Suprapubic skin (tissue), 4 donors: ENCODE results near the gene MBD2. TPM values are rescaled to one million over a fixed set of nuclear protein-coding genes. Genes with fewer than 3 reads are reported as not detected.

Experiments
- DNase-seq, 2 donors: peaks; one replicate each; pipeline ENCODE4 v3.0.0-alpha.2; 2019; ENCODE audit warnings: low spot score in 2 of 2
- H3K27ac ChIP-seq: fragments of 200-600 bp; sonication (generic); one replicate; pipeline ENCODE4 v1.5.1; 2019
- H3K27me3 ChIP-seq: fragments of 200-600 bp; sonication (generic); one replicate; pipeline ENCODE4 v1.5.1; 2019
- H3K36me3 ChIP-seq: fragments of 200-600 bp; sonication (generic); one replicate; pipeline ENCODE4 v1.5.1; 2019
- H3K4me1 ChIP-seq: fragments of 200-600 bp; sonication (generic); one replicate; pipeline ENCODE4 v1.5.1; 2019
- H3K4me3 ChIP-seq: fragments of 200-600 bp; sonication (generic); one replicate; pipeline ENCODE4 v1.5.1; 2019; ENCODE audit warnings: mild to moderate bottlenecking
- H3K9me3 ChIP-seq: fragments of 200-600 bp; sonication (generic); one replicate; pipeline ENCODE4 v1.5.1; 2019
- EP300 ChIP-seq: sonication (generic); formaldehyde crosslinking; IDR thresholded peaks from one replicate; pipeline ENCODE4 v1.6.1; 2017; ENCODE audit warnings: antibody characterized with exemption
- POLR2A ChIP-seq, 2 donors: fragments of 450-650 bp; IDR thresholded peaks; one replicate each; pipeline ENCODE4 v1.6.1; 2017; ENCODE audit warnings: antibody characterized with exemption in 2 of 2, mild to moderate bottlenecking in 2 of 2, moderate library complexity in 2 of 2
- POLR2AphosphoS5 ChIP-seq, 3 donors: sonication (generic); formaldehyde crosslinking; IDR thresholded peaks; one replicate each; pipeline ENCODE4 v1.6.1; 2017; ENCODE audit warnings: antibody characterized with exemption in 3 of 3
- WGBS: methylation state at CpG from one replicate; pipeline ENCODE4 v1.1.5; 2018; 5-methylcytosine and 5-hydroxymethylcytosine counted together
- total RNA-seq, 4 donors: library from RNA; depleted of rRNA; stranded (reverse); fragments of >200 nt; gene quantifications; one replicate each; pipeline ENCODE4 v1.1.0, GENCODE V29; 2016
- TF ChIP-seq, protein P1 (sequence below), 2 donors: fragments of 200-600 bp in 1 of 2; fragments of 450-650 bp in 1 of 2; sonication (generic) in 1 of 2; IDR thresholded peaks; one replicate each; pipeline ENCODE4 v1.5.1; 2016 to 2019; ENCODE audit warnings: antibody characterized with exemption in 2 of 2, mild to moderate bottlenecking in 1 of 2, moderate library complexity in 1 of 2

The MBD2 gene
- total RNA-seq, 4 donors from 2014 or later, result 40.8 to 55.8 (median 45.0) TPM

DNA sequence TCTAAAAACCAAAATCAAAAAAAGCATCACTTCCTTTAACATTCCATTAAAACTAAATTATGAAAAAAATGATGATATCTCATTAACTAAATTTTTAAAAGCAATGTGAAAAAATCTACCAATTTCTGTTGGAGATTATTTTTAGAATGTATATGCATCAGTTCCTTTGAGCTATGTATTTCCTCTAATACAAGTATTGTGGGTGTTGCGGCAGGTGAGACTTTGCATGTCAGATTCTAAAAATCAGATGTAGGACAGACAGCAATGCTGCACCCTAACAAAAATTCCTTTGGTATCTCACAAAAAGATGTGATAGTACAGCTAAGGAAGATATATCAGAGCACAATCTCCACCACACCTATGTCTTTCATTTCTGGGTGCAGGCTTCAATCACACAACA is 6.8 kb downstream of the MBD2 start:
- 70% methylated on average over 1 of the region's 1 CpG for WGBS
- H3K4me1 ChIP-seq, result peaks cover 48% of the 10 kb centered on the region

DNA sequence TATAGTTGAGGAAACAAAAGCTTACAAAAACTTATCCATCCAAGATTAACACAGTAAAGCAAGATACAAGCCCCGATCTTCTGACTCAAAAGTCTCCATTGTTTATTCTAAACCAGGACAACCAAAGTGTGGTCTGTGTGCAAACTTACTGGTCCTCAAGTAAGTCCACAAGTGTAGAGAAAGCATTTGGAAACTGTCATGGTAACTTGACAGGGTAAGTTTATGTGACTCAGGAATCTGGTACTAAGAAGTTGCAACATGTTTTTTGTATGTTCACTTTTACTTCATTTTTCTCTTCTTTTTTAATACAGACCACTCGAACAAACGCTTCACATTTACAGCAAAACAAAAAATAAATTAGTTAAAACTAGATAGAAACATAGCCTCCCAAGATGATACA is 9.4 kb downstream of the MBD2 start:
- whole genome bisulfite sequencing, result 93% methylated on average over 3 of the region's 3 CpGs
- no peak overlapping the region for H3K27ac ChIP-seq
- no peaks in the 10 kb centered on the region for H3K27me3 ChIP-seq
- H3K4me3 ChIP-seq, result no peak overlapping the region
- no peak for DNase-seq
- peaks cover 24% of the 10 kb centered on the region for H3K4me1 ChIP-seq
- no peaks in the 10 kb centered on the region for H3K36me3 ChIP-seq
- no peak for TF ChIP-seq EP300
- TF ChIP-seq POLR2AphosphoS5 (IDR thresholded peaks at IDR 0.05), result no peak
- TF ChIP-seq, protein P1, sequence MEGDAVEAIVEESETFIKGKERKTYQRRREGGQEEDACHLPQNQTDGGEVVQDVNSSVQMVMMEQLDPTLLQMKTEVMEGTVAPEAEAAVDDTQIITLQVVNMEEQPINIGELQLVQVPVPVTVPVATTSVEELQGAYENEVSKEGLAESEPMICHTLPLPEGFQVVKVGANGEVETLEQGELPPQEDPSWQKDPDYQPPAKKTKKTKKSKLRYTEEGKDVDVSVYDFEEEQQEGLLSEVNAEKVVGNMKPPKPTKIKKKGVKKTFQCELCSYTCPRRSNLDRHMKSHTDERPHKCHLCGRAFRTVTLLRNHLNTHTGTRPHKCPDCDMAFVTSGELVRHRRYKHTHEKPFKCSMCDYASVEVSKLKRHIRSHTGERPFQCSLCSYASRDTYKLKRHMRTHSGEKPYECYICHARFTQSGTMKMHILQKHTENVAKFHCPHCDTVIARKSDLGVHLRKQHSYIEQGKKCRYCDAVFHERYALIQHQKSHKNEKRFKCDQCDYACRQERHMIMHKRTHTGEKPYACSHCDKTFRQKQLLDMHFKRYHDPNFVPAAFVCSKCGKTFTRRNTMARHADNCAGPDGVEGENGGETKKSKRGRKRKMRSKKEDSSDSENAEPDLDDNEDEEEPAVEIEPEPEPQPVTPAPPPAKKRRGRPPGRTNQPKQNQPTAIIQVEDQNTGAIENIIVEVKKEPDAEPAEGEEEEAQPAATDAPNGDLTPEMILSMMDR (IDR thresholded peaks at IDR 0.05), result no peak
- no peak for TF ChIP-seq POLR2A (IDR thresholded peaks at IDR 0.05)
- H3K9me3 ChIP-seq, result no peaks in the 10 kb centered on the region

More for the DNA sequence above, 6.8 kb downstream of the MBD2 start:
- DNase-seq, result no peak
- no peaks in the 10 kb centered on the region for H3K27me3 ChIP-seq
- TF ChIP-seq, protein P1 (IDR thresholded peaks at IDR 0.05), result no peak
- TF ChIP-seq POLR2AphosphoS5 (IDR thresholded peaks at IDR 0.05), result no peak
- TF ChIP-seq POLR2A (IDR thresholded peaks at IDR 0.05), result no peak
- no peak for TF ChIP-seq EP300
- no peak overlapping the region for H3K4me3 ChIP-seq
- no peak overlapping the region for H3K27ac ChIP-seq
- no peaks in the 10 kb centered on the region for H3K9me3 ChIP-seq
- H3K36me3 ChIP-seq, result no peaks in the 10 kb centered on the region

DNA sequence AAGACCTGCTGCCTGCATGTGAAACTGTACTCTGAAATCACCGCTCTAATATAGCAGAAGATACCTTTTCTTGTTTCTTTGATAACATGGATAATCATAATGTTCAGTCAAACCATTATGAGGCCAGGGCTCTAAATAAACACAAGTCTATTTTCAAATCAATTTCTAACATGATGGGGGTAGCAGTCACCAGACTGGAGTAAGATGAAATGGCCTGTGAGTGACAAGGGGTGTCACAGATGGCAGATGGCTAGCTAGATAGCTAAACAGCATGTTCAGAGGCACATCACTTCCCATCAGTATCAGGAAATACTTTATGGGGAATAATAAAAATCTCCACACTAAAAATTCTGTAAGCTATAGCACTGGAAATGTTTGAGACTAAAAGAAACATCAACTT is 14.0 kb downstream of the MBD2 start:
- no peaks in the 10 kb centered on the region for H3K36me3 ChIP-seq
- WGBS, result 95% methylated on average over 1 of the region's 1 CpG
- no peak overlapping the region for H3K4me3 ChIP-seq
- H3K9me3 ChIP-seq, result no peaks in the 10 kb centered on the region
- H3K27ac ChIP-seq, result no peak overlapping the region
- no peaks in the 10 kb centered on the region for H3K27me3 ChIP-seq
- DNase-seq, result no peak
- peaks cover 23% of the 10 kb centered on the region for H3K4me1 ChIP-seq
- TF ChIP-seq EP300, result no peak
- TF ChIP-seq, protein P1 (IDR thresholded peaks at IDR 0.05), result no peak
- TF ChIP-seq POLR2AphosphoS5 (IDR thresholded peaks at IDR 0.05), result no peak
- TF ChIP-seq POLR2A (IDR thresholded peaks at IDR 0.05), result no peak

DNA sequence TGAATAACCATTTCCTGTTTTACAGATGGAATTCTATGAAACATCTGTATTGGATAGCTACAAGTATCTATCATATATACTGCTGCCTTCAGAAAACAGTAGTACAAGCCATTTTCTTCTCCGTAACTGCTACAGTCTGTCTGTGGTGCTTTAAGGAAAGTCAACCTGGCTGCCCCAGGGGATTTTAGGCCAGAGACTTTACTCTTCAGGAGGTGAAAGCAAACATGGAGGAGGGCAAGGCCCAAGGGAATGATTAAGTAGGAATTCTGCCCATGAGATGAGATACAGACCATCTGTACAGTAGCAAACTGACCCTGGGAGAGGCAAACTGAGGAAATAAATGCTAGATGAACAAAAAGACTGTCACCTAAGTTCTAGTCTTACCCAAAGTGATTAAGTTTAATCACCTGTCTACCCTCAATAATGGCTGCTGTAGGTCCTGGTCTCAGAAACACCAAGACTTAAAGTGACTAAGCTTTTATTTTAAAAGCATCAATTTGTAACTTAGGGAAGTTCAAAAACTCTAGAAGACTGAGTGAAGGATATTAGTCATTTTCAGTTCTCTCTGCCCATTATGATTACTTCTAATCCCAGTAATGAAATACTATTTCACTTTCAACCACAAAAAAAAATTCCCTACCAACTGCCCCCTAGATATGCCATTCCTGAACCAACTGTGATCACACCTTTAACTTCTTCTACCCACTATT is 14.8 kb downstream of the MBD2 start:
- no peaks in the 10 kb centered on the region for H3K9me3 ChIP-seq
- no peak for DNase-seq
- no peak overlapping the region for H3K27ac ChIP-seq
- no peak overlapping the region for H3K4me3 ChIP-seq
- H3K4me1 ChIP-seq, result peaks cover 32% of the 10 kb centered on the region
- no peaks in the 10 kb centered on the region for H3K36me3 ChIP-seq
- no peaks in the 10 kb centered on the region for H3K27me3 ChIP-seq
- 81% methylated on average over 1 of the region's 1 CpG for WGBS
- TF ChIP-seq, protein P1 (IDR thresholded peaks at IDR 0.05), result no peak
- TF ChIP-seq POLR2A (IDR thresholded peaks at IDR 0.05) (no peak), POLR2AphosphoS5 (IDR thresholded peaks at IDR 0.05) (no peak), EP300 (no peak)

DNA sequence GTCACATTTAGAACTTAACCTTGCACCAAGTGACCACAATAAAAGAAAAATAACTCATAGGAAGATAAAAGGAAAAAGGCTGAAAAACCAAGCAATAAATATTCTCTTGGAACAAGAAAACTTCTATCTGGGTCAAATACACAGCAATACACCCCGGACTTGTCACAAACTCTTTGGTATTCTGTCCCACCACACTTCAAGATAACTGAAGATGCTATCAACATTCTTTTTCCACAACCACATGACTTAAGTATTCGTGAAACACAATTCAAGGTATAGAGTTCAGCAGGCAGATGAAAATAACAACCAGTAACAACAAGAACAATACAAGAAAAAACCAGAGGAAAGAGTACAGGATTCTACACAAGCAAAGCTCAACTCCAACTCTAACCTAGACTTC is 18.0 kb downstream of the MBD2 start:
- Histone ChIP-seq H3K36me3 (peaks cover 20% of the 10 kb centered on the region), H3K9me3 (no peaks in the 10 kb centered on the region), H3K27me3 (no peaks in the 10 kb centered on the region), H3K4me3 (no peak overlapping the region), H3K4me1 (peaks cover 39% of the 10 kb centered on the region), H3K27ac (no peak overlapping the region)
- TF ChIP-seq, protein P1 (IDR thresholded peaks at IDR 0.05), result no peak
- TF ChIP-seq POLR2A (IDR thresholded peaks at IDR 0.05) (no peak), EP300 (no peak), POLR2AphosphoS5 (IDR thresholded peaks at IDR 0.05) (no peak)
- WGBS, result 45% methylated on average over 2 of the region's 2 CpGs
- DNase-seq, result no peak
